KBM-7 (cell line): ENCODE measurements around the gene SOWAHA.
"Not testable (repeated sequence)": the region's sequence is repeated elsewhere in the genome, so short reads cannot be mapped to it uniquely, and the experiment has no call there.

Experiments used
- DNase-seq: peaks from one replicate; pipeline ENCODE4 v3.0.0-alpha.2; 2015
- in situ Hi-C: fragments of 300-500 bp; cut with MboI; formaldehyde crosslinking; loops from 2 replicates; pipeline ENCODE4 v1.14.3; 2020; ENCODE audit warnings: low sequenced_read_pairs, low pct_unique_long_range_greater_than_20kb, mixed read lengths

SOWAHA gene

DNA sequence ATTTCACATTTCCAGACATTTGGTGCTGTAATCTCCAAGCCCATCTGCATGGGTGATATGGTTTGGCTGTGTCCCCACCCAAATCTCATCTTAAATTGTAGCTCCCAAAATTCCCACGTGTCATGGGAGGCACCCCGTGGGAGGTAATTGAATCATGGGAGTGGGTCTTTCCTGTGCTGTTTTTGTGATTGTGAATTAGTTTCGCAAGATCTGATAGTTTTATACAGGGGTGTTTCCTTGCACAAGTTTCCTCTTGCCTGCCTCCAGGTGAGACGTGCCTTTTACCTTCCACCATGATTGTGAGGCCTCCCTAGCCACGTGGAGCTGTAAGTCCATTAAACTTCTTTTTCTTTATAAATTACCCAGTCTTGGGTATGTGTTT, 10.4 kb upstream of the SOWAHA start:
- DNase-seq, in situ Hi-C loops: not testable (repeated sequence)

- DNase-seq, in situ Hi-C loops: not testable (repeated sequence)
Observed at GRCh38 chr5:132804219-132804618, 8.9 kb upstream of the SOWAHA start.

- in situ Hi-C loops, DNase-seq: not testable (repeated sequence)
Observed at GRCh38 chr5:132805872-132806271, 7.2 kb upstream of the SOWAHA start.

GRCh38 chr5:132806804-132807162, 6.3 kb upstream of the SOWAHA start:
- DNase-seq, in situ Hi-C loops: not testable (repeated sequence)

- in situ Hi-C loops = no loop called here
- peak; percentile 68 for DNase-seq
Observed at GRCh38 chr5:132807163-132807838, 5.8 kb upstream of the SOWAHA start.

- in situ Hi-C loops = no loop called here
- no peak for DNase-seq
Observed at GRCh38 chr5:132808448-132808847, 4.7 kb upstream of the SOWAHA start.

GRCh38 chr5:132808866-132809265, 4.2 kb upstream of the SOWAHA start:
- no peak for DNase-seq

GRCh38 chr5:132810605-132811004, 2.5 kb upstream of the SOWAHA start:
- in situ Hi-C loops = no loop called here
- no peak for DNase-seq

More at GRCh38 chr5:132808866-132809265, 4.2 kb upstream of the SOWAHA start:
- in situ Hi-C loops = no loop called here

- in situ Hi-C loops = no loop called here
- peak; percentile 30 for DNase-seq
Observed at GRCh38 chr5:132812123-132812765, 858 bp upstream of the SOWAHA start.

DNA sequence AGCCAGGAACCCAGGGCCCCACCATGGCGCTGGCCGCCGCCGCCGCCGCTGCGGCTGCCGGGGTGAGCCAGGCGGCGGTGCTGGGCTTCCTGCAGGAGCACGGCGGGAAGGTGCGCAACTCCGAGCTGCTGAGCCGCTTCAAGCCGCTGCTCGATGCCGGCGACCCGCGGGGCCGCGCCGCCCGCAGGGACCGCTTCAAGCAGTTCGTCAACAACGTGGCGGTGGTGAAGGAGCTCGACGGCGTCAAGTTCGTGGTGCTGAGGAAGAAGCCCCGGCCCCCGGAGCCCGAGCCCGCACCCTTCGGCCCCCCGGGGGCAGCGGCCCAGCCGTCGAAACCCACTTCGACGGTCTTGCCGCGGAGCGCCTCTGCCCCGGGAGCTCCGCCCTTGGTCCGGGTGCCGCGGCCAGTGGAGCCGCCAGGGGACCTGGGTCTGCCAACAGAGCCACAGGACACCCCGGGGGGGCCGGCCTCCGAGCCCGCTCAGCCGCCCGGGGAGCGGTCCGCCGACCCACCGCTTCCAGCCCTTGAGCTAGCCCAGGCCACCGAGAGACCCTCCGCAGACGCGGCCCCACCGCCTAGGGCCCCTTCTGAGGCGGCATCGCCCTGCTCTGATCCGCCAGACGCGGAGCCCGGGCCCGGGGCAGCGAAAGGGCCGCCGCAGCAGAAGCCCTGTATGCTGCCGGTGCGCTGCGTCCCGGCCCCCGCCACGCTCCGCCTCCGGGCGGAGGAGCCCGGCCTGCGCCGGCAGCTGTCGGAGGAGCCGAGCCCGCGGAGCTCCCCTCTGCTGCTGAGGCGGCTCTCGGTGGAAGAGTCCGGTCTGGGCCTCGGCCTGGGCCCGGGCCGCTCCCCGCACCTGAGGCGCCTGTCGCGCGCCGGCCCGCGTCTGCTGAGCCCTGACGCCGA, 749 bp downstream of the SOWAHA start:
- no peak for DNase-seq
- in situ Hi-C loops = no loop called here

- no peak for DNase-seq
- in situ Hi-C loops = no loop called here
Observed at GRCh38 chr5:132814503-132815294, 1.6 kb downstream of the SOWAHA start.

DNA sequence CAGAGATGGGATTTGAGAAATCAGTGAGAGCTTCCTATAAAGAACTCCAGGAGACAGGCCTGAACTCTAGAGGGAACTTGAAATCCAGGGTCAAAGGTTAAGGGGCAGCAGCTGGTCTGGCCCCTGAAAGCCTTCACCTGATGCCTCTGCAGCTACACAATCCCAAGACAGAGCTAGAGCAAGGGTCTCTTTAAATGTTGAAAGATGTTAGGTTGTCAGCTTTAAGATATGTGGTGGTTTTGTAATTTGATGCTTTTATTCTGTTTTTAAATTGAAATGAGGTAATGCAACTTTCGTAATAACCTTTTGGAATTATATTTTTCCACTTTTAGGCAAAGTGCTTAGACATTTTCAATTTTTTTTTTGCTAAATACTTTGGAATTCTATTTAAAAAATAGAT, 2.4 kb downstream of the SOWAHA start:
- in situ Hi-C loops = no loop called here
- no peak for DNase-seq

- no peak for DNase-seq
- in situ Hi-C loops = no loop called here
Observed at GRCh38 chr5:132816083-132816482, 3.0 kb downstream of the SOWAHA start.

DNA sequence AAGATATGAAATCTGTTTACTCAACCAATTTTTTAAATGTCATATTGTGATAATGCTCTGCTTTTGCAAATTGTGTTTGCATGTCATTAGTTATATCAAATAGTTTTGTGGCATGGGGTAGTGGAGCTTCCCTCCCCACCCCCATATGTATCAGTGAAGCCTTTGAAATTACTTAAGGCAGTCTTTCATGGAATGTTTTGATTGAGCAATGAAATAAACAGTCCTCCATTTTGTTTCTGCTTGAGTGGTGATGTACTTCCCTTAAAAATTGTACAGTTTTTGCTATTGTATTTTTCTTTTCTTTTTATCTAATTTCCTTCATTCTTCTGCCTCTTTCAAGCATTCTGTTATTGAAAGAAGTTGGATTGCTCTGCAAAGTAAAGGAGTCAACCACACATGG, 3.5 kb downstream of the SOWAHA start:
- in situ Hi-C loops = no loop called here
- DNase-seq = no peak

- in situ Hi-C loops = no loop called here
- no peak for DNase-seq
Observed at GRCh38 chr5:132817011-132817410, 3.9 kb downstream of the SOWAHA start.

GRCh38 chr5:132819468-132819867, 6.4 kb downstream of the SOWAHA start:
- no peak for DNase-seq
- in situ Hi-C loops = no loop called here

GRCh38 chr5:132820162-132820754, 7.2 kb downstream of the SOWAHA start:
- in situ Hi-C loops = no loop called here
- DNase-seq = peak; percentile 90

DNA sequence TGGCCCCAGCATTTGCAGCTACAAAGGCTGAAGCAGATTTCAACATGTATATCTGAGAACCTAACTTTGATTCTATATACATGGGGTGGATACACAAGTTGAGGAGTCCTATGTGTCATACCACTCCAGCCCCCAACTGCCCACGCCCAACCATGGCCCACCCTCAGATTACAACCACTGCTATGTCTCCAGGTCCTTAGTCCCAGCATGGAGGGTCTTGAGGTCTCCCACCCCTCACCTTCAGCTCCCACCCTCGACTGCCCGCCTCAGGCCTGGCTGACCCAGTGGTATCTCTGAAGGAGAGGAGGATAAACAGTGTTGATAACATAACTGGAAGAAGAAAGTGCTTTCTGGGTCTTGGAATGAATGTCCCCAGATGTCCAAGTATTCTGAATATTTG, 8.2 kb downstream of the SOWAHA start:
- in situ Hi-C loops = no loop called here
- no peak for DNase-seq

- in situ Hi-C loops = no loop called here
Observed at GRCh38 chr5:132821791-132822190, 8.7 kb downstream of the SOWAHA start.

More at GRCh38 chr5:132821791-132822190, 8.7 kb downstream of the SOWAHA start:
- no peak for DNase-seq
